GM21528 (cell line): ENCODE data around the gene KCNK15.

ENCODE experiments used
- ATAC-seq: cut with Tn5 transposase; IDR thresholded peaks from one replicate; pipeline ENCODE4 v1.9.1; 2021; ENCODE audit warnings: mild to moderate bottlenecking, moderate library complexity; ENCODE audit not compliant: unreplicated experiment, low FRiP score

Gene KCNK15

GRCh38 chr20:44781118-44781517 is 35.5 kb downstream of the KCNK15 start:
- no peak for ATAC-seq

DNA sequence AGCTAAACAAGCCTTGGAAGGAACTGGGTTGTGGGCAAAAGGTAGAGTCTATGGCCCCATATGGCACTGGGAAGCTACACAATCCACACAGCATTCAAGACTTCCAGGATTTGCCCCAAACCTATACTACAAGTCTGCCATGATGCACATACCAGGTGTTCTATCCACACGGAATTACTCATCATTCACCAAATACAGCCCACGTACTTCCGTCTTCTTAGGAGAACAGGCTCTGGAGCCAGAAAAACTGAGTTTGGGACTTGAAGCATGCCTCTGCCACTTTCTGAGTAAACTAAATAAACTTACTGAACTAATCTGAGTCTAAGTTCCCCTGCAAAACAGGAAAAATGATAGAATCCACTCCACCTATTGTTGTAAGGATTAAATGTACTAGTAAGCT is 36.1 kb downstream of the KCNK15 start:
- no peak for ATAC-seq

DNA sequence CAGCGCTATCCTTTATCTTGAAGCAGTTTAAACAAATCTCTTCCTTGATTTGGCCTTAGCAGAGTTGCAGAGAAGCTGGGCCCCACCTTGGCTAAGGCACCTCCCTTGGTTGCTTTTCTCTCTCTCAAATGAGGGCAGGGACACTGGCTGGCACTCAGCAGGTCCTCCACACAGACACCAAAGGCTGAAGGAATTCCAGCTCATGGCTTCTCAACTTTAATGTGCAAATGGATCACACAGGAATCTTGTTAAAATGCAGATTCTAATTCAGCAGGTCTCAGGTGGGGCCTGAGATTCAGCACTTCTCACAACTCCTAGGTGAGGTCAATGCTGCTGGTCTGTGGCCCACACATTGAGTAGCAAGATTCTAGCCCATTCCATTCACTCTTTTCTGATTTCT is 39.0 kb downstream of the KCNK15 start:
- ATAC-seq: no peak

- no peak for ATAC-seq
Measured at GRCh38 chr20:44785768-44786167, 40.1 kb downstream of the KCNK15 start.

DNA sequence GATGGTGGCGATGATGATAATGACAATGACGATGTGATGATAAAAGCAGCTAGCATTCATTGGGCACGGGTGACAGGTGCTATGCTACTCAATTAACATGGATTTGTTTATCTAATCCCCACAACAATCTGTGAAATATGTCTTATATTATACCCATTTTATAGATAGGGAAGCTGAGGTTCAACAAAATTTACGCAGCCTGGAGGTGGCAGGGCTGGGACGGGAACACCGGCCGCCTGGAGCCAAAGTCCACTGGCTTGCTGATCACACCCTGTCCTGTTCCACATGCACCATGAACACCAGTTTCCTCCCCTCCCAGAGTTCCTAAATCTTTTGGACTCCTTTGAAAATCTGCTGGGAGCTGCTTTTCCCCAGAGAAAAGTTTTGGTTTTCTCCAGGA is 41.6 kb downstream of the KCNK15 start:
- ATAC-seq: no peak

- ATAC-seq: no peak
Measured at GRCh38 chr20:44788706-44789456, 43.2 kb downstream of the KCNK15 start.

DNA sequence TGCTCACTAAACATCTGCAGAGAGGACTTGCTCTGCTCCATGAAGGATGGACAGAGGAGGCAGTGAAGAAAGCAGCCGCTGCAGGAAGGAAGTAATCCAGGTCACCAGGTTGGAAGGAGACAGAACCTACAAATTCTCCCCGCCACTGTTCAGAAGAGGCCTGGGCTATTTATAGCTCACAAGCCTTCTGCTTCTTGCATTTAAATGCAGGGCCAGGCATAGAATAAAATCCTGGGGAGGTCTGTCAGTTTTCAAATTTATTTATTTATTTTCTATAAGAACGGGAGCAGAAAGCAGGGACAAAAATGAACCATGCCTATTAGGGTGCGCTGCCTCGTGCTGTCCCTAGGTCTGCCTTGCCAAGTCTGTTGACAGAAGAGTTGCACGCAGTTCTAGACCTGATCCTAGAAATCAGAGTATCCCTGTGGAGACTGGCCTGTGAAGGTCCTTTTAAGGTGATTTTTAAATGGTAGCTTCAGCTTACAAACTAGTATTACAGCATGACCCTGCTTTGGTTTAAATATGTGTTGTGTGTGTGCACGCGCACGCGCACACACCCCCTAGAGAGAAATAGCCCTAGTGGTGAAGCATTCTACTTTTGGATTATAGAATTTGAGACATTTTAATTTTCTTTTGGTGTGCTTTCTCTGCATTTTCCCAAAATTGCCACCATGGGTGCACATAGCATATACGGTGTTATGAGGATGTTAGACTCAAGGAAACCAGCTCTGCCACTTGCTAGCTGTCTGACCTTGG is 45.2 kb downstream of the KCNK15 start:
- no peak for ATAC-seq

DNA sequence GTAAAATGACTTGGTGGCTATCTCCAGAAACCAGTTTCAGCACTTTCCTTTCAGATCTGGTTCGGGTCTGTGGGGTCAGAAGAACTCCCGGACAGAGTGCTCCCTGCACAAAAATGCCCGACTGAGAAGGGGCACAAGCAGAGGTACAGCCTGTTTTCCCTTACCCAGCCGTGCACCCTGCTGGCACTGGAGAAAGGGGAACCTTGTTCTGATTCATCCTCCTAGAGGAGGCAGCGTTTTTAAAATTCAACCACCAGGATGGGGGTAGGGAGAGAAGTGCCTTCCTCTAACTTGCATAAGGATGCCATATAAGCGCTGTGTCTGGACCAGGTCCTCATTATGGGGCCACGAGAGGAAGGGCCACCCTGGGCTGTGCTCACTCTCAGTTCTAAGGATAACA is 47.1 kb downstream of the KCNK15 start:
- ATAC-seq: no peak

DNA sequence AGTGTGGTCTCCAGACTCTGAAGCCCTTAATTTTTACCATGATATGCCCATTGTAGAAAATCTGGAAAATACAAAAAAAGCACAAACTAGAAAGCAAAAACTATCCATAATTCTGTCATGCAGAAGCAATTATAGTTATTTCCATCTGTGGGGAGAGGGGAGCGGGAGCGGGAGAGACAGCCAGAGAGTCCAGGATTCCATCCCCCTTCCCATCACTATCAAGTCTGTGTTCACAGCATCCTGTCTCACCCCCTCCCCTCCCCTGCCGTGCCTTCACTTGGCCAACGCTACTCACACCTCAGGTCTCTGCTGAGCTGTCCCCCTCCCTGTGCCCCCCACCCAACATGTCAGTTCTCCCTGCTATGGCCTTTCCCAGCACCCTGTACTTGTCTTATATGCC is 50.2 kb downstream of the KCNK15 start:
- ATAC-seq: no peak

DNA sequence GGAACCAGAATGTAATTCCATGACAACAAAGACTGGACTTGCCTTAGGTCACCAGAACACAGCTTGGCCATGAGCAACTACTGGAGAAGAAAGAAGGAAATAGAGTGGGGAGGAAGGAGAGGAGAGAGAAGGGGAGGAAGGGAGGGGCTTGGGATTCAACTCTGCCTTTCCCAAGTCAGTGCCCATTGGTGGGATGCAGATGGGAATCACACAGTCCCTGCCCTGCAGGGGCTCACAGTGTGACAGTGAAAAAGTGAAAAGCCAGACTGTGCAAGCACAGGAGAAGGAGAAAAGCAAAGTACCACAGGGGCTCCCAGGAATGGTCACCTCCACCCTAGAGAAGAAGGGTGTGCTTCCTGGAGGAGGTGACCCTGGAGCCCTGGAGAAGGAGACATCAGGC is 50.6 kb downstream of the KCNK15 start:
- ATAC-seq: no peak

- no peak for ATAC-seq
Measured at GRCh38 chr20:44796758-44797457, 51.2 kb downstream of the KCNK15 start.

DNA sequence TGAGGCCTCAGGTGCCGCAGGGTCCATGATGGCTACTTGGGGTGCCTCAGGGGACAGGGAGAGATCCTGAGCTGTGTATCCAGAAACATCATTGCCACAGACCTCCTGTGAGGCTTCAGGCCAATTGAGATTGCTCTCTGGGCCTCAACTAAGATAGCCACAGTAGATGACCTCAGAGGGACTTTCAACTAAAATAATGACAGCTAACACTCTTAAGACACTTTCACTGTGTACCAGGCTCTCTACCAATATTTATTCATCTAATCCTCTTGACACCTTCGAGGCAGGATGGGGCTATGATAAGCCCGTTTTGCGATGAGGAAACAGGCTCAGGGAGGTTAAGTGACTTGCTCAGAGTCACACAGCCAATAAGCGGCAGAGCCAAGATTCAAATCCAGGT is 54.0 kb downstream of the KCNK15 start:
- no peak for ATAC-seq

DNA sequence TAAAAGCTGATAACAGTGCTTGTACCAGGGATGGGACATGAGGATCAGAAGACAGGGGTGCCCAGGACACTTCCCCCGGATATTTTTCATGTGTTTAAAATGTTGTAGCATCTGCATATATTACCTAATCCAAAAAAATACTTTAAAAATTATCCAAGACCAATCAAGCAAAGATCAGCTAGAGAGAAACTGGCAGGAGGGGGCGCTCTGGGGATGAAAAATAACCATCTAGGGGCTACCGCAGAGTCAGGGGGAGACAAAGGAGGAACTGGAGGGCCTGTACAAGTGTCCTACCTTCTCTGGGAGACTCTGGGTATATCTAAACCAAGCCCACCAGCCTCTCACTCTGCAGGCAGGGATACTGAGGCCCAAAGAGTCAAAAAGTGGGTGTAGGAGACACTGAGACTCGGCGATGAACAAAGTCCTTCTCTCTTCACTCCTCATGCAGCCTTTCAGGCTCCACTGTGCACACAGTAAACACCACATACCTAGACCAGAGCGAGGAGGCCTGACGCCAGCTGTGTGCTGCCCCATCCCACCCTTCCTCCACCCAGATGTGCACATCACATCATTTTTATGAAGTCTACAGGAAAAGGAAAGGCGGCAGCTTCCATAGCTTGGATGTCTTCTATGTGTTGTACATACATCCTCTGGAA is 54.9 kb downstream of the KCNK15 start:
- ATAC-seq: no peak
